Caco-2 (cell line): ENCODE results near the gene TTC28. TPM values are rescaled to one million over a fixed set of nuclear protein-coding genes. Genes with fewer than 3 reads are reported as not detected.

Experiments used
- BruUV-seq: library from RNA; stranded (reverse); fragments of 400-500 nt; replicated peaks from 2 replicates; lab custom pipeline; 2021; lab: Mats Ljungman, UMichigan
- CTCF ChIA-PET: fragments of 300-600 bp; sonication (Branson Sonifier 250); formaldehyde crosslinking; loops from one replicate; lab custom pipeline; 2022; ENCODE audit warnings: antibody characterized with exemption; lab: Charles Lee
- POLR2A ChIA-PET: fragments of 300-600 bp; sonication (Branson Sonifier 250); formaldehyde crosslinking; loops from one replicate; lab custom pipeline; 2022; ENCODE audit warnings: antibody characterized with exemption; lab: Charles Lee
- DNase-seq, 2 experiments: peaks; one replicate each; pipeline versions ENCODE4 v3.0.0 to v3.0.0-alpha.2; 2020 to 2022
- H3K27me3 ChIP-seq: replicated peaks from 2 replicates; pipeline ENCODE4 v1.6.0; 2011; ENCODE audit warnings: low read length; ENCODE audit not compliant: control insufficient read depth, insufficient read depth
- H3K36me3 ChIP-seq: 2 replicates; pipeline ENCODE4 v1.5.1; 2011; ENCODE audit warnings: low read length; ENCODE audit not compliant: control insufficient read depth, insufficient read depth
- H3K4me1 ChIP-seq: fragments of 250-450 bp; sonication (Bioruptor Pico); 2 replicates; pipeline ENCODE4 v1.5.1; 2020; ENCODE audit warnings: mild to moderate bottlenecking
- H3K4me3 ChIP-seq: 2 replicates; pipeline ENCODE4 v1.5.1; 2011; ENCODE audit warnings: low read depth, mild to moderate bottlenecking, control low read depth, low read length
- H3K9me3 ChIP-seq: fragments of 250-450 bp; sonication (Bioruptor Pico); 2 replicates; pipeline ENCODE4 v1.5.1; 2020; ENCODE audit warnings: mild to moderate bottlenecking, moderate library complexity
- H3K27ac Mint-ChIP-seq: one replicate; pipeline ENCODE4 v1.8.0; 2022; ENCODE audit warnings: mixed read lengths; ENCODE audit not compliant: unreplicated experiment
- H3K27me3 Mint-ChIP-seq: one replicate; pipeline ENCODE4 v1.8.0; 2022; ENCODE audit warnings: mixed read lengths; ENCODE audit not compliant: insufficient read depth, unreplicated experiment
- H3K36me3 Mint-ChIP-seq: one replicate; pipeline ENCODE4 v1.8.0; 2022; ENCODE audit warnings: mild to moderate bottlenecking, mixed read lengths; ENCODE audit not compliant: insufficient read depth, unreplicated experiment
- H3K4me1 Mint-ChIP-seq: one replicate; pipeline ENCODE4 v1.8.0; 2022; ENCODE audit warnings: low read depth, mixed read lengths; ENCODE audit not compliant: unreplicated experiment
- H3K4me3 Mint-ChIP-seq: one replicate; pipeline ENCODE4 v1.8.0; 2022; ENCODE audit warnings: mild to moderate bottlenecking, moderate library complexity, mixed read lengths; ENCODE audit not compliant: unreplicated experiment
- H3K9me3 Mint-ChIP-seq: one replicate; pipeline ENCODE4 v1.8.0; 2022; ENCODE audit warnings: mixed read lengths; ENCODE audit not compliant: unreplicated experiment
- intact Hi-C: fragments of 100-400 bp; cut with micrococcal nuclease; formaldehyde crosslinking; loops from one replicate; pipeline ENCODE4 v1.10.0; 2022; ENCODE audit not compliant: unreplicated experiment
- total RNA-seq: library from RNA; stranded (reverse); gene quantifications from 2 replicates; pipeline ENCODE4 v1.2.3, GENCODE V29; 2022
- TF ChIP-seq, protein P1 (sequence below), 2 experiments: fragments of 200-600 bp in 1 of 2; IDR thresholded peaks; 1 replicate in 1 of 2; 2 replicates in 1 of 2; pipeline versions ENCODE4 v1.5.1 to v1.8.0; 2011 to 2022; ENCODE audit warnings: antibody characterized with exemption in 1 of 2, control low read depth in 1 of 2, inconsistent platforms in 1 of 2, low read depth in 1 of 2, low read length in 1 of 2, mild to moderate bottlenecking in 1 of 2, moderate library complexity in 1 of 2; ENCODE audit not compliant: insufficient read depth in 1 of 2, severe bottlenecking in 1 of 2, unreplicated experiment in 1 of 2

The TTC28 gene
- total RNA-seq, 1 experiment from 2014 or later: 12.0 TPM

DNA sequence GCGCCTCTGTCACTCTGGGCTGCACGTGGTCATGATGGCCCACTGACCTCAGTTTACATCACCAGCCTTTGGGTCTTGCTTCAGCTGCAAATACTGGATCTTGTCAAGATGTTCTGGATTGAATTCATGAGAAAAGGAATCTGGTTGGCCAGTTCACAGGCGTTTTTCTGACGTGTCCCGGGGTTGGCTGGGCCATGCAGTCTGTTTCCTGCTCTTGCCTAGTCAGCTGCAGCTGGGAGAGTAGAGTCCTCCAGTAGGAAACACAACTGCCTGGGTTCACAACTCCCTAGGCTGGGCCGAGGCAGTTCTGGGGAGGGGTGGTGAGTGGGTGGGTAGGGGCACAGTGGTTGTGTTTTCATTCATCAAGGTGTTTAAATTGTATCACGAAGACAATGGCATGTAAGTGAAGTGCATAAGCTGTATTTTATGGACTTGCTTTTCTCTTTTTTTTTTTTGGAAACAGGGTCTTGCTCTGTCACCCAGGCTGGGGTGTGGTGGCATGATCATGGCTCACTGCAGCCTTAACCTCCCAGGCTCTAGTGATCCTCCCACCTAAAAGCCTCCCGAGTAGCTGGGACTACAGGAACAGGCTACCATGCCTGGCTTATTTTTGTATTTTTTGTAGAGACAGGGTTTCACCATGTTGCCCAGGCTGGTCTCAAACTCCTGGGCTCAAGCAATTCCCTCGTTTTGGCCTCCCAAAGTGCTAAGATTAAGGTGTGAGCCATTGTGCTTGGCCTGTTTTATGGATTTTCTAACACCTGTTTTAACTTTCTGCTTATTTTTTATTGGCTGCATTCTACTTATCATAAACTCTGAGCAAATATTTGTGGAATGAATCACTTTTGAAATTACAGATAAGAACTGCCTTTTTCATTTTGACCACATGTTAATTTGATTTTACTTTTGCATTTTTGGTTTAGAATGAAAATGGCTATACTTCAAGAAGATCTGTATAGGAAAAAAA is 706.6 kb downstream of the TTC28 start:
- Histone ChIP-seq H3K4me3 (no peak overlapping the region), H3K4me1 (no peaks in the 10 kb centered on the region), H3K9me3 (peaks cover 13% of the 10 kb centered on the region), H3K27me3 (no peaks in the 10 kb centered on the region), H3K36me3 (no peaks in the 10 kb centered on the region)
- Mint-ChIP-seq H3K4me3 (no peak overlapping the region), H3K36me3 (no peaks in the 10 kb centered on the region), H3K9me3 (peaks cover 22% of the 10 kb centered on the region), H3K27me3 (no peaks in the 10 kb centered on the region), H3K27ac (no peak overlapping the region), H3K4me1 (no peaks in the 10 kb centered on the region)
- CTCF ChIA-PET: interaction anchor here (0.6 kb wide), 1 partner anchor 8 kb away, joined by 3 read pairs; no protein-coding TSS in a partner anchor
- POLR2A ChIA-PET: interaction anchor here (0.6 to 0.7 kb wide), 2 partner anchors 167 to 1279 kb away, joined by 3 to 4 read pairs; no protein-coding TSS in a partner anchor
- intact Hi-C loops: no loop called here
- no TSS peak for BruUV-seq
- DNase-seq: no peak
- TF ChIP-seq, protein P1, sequence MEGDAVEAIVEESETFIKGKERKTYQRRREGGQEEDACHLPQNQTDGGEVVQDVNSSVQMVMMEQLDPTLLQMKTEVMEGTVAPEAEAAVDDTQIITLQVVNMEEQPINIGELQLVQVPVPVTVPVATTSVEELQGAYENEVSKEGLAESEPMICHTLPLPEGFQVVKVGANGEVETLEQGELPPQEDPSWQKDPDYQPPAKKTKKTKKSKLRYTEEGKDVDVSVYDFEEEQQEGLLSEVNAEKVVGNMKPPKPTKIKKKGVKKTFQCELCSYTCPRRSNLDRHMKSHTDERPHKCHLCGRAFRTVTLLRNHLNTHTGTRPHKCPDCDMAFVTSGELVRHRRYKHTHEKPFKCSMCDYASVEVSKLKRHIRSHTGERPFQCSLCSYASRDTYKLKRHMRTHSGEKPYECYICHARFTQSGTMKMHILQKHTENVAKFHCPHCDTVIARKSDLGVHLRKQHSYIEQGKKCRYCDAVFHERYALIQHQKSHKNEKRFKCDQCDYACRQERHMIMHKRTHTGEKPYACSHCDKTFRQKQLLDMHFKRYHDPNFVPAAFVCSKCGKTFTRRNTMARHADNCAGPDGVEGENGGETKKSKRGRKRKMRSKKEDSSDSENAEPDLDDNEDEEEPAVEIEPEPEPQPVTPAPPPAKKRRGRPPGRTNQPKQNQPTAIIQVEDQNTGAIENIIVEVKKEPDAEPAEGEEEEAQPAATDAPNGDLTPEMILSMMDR (IDR thresholded peaks at IDR 0.05; ENCODE audit: insufficient read depth in 1 of 2, low read depth in 1 of 2, low read length in 1 of 2, severe bottlenecking in 1 of 2, unreplicated experiment in 1 of 2): no peak

DNA sequence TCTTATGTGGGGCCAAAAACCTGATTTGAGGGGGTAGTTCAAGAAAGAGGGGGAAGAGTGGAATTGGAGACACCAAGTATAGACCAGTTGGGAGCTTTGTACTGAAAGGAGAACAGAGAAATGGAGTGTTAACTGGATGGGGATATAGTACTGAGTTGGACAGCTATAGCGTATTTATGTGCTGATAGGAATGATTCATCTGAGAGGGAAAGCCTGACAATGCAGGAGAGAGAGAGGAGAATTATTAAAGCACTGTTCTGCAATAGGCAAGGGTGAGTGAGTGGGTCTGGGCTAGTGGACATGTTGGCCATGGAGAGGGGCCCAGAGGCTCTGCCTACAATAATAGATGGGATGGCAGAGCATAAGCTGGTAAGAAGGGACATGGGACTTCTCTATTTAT is 707.7 kb downstream of the TTC28 start:
- no peak overlapping the region for H3K27ac Mint-ChIP-seq
- H3K9me3 ChIP-seq: peaks cover 13% of the 10 kb centered on the region
- no peaks in the 10 kb centered on the region for H3K4me1 Mint-ChIP-seq
- no peaks in the 10 kb centered on the region for H3K27me3 Mint-ChIP-seq
- TF ChIP-seq, protein P1 (IDR thresholded peaks at IDR 0.05; ENCODE audit: insufficient read depth in 1 of 2, low read depth in 1 of 2, low read length in 1 of 2, severe bottlenecking in 1 of 2, unreplicated experiment in 1 of 2): no peak
- peaks cover 22% of the 10 kb centered on the region for H3K9me3 Mint-ChIP-seq
- no peak overlapping the region for H3K4me3 Mint-ChIP-seq
- no TSS peak for BruUV-seq
- DNase-seq: no peak
- no peaks in the 10 kb centered on the region for H3K36me3 ChIP-seq
- intact Hi-C loops: no loop called here
- ChIA-PET POLR2A (no interaction called here), CTCF (interaction anchor here (0.7 kb wide), 1 partner anchor 16 kb away, joined by 3 read pairs; no protein-coding TSS in a partner anchor)
- no peaks in the 10 kb centered on the region for H3K36me3 Mint-ChIP-seq
- no peaks in the 10 kb centered on the region for H3K4me1 ChIP-seq
- no peaks in the 10 kb centered on the region for H3K27me3 ChIP-seq
- no peak overlapping the region for H3K4me3 ChIP-seq

DNA sequence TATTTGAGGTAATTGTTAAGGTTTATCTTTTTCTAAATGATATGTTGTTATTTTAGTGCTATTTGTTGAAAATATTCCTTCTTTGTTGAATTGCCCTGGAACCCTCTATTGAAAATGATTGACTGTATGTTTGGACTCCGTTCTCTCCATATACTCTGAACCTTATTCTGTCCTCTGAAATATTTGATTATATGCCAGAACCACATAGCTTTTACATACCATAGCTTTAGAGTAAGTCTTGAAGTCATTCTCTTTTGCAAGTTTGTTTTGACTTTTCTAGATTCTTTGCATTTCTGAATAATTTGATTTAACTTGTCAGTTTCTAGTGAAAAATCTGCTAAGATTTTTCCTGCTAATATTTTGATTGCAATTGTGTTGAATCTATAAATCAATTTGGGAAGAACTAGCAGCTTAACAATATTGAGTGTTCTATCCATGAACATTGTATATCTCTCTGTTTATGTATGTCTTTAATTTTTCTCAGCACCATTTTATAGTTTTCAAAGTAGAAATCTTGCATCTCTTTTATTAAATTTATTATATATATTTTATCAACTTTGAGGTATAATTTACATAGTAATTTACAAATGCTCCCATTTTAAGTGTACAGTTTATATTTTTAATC is 708.9 kb downstream of the TTC28 start:
- DNase-seq: no peak
- no peaks in the 10 kb centered on the region for H3K27me3 Mint-ChIP-seq
- ChIA-PET CTCF (no interaction called here), POLR2A (no interaction called here)
- no peak overlapping the region for H3K4me3 Mint-ChIP-seq
- Histone ChIP-seq H3K27me3 (no peaks in the 10 kb centered on the region), H3K4me3 (no peak overlapping the region), H3K36me3 (no peaks in the 10 kb centered on the region), H3K4me1 (no peaks in the 10 kb centered on the region), H3K9me3 (peaks cover 13% of the 10 kb centered on the region)
- H3K4me1 Mint-ChIP-seq: peaks cover 7% of the 10 kb centered on the region
- peaks cover 22% of the 10 kb centered on the region for H3K9me3 Mint-ChIP-seq
- no TSS peak for BruUV-seq
- H3K27ac Mint-ChIP-seq: no peak overlapping the region
- TF ChIP-seq, protein P1 (IDR thresholded peaks at IDR 0.05; ENCODE audit: insufficient read depth in 1 of 2, low read depth in 1 of 2, low read length in 1 of 2, severe bottlenecking in 1 of 2, unreplicated experiment in 1 of 2): no peak
- intact Hi-C loops: no loop called here
- H3K36me3 Mint-ChIP-seq: no peaks in the 10 kb centered on the region
